CD8-positive, alpha-beta memory T cell (primary cell): Measurements from ENCODE around the gene NDUFA12. TPM values are rescaled to one million over a fixed set of nuclear protein-coding genes. Genes with fewer than 3 reads are reported as not detected.

Experiments
- polyA plus RNA-seq: library from polyadenylated mRNA; unstranded; fragments of 300-500 nt; fragmentation: Illumina TruSeq; gene quantifications from one replicate; pipeline ENCODE4 v1.2.3, GENCODE V29; 2021
- total RNA-seq, 2 experiments: library from RNA; stranded (reverse); gene quantifications; one replicate each; pipeline ENCODE4 v1.2.3, GENCODE V29; 2021

The NDUFA12 gene
- total and polyA plus RNA-seq, 3 experiments from 2014 or later, result 133 to 245 (median 149) TPM

Other genes with a start within 250 kb of the NDUFA12 start
- 10 to 100 TPM; 17.1 to 21.9 TPM for gene NR2C1, start 69.9 kb upstream of the NDUFA12 start, total RNA-seq
- gene NR2C1, start 69.9 kb upstream of the NDUFA12 start, polyA plus RNA-seq, result 7.5 TPM
- gene FGD6, start 213.8 kb upstream of the NDUFA12 start, total RNA-seq, result under 1 TPM; 0.75 to 0.92 TPM
- gene FGD6, start 213.8 kb upstream of the NDUFA12 start, polyA plus RNA-seq, result 0.36 TPM
- 10 to 100 TPM; 46.8 to 53.6 TPM for gene VEZT, start 214.1 kb upstream of the NDUFA12 start, total RNA-seq
- gene VEZT, start 214.1 kb upstream of the NDUFA12 start, polyA plus RNA-seq, result 25.7 TPM